IMR-90 (cell line): ENCODE measurements around the gene SEC11A.

ENCODE experiments used
- CHD1 ChIP-seq: IDR thresholded peaks from 2 replicates; pipeline ENCODE4 v1.6.1; 2012; ENCODE audit warnings: low read depth, low read length, improper control_type of control experiment
- CTCF ChIP-seq: conservative IDR thresholded peaks from 2 replicates; pipeline ENCODE4 v1.5.1; 2012; ENCODE audit warnings: mild to moderate bottlenecking, low read depth, low read length, improper control_type of control experiment
- MXI1 ChIP-seq: IDR thresholded peaks from 2 replicates; pipeline ENCODE4 v1.6.1; 2012; ENCODE audit warnings: low read depth, mild to moderate bottlenecking, low read length, moderate library complexity, borderline replicate concordance
- POLR2A ChIP-seq: IDR thresholded peaks from 2 replicates; pipeline ENCODE4 v1.6.1; 2012; ENCODE audit warnings: mild to moderate bottlenecking, low read depth, low read length
- RFX5 ChIP-seq: IDR thresholded peaks from 2 replicates; pipeline ENCODE4 v1.8.0; 2012; ENCODE audit warnings: low read depth, mild to moderate bottlenecking, low read length, moderate library complexity
- SMC3 ChIP-seq: fragments of 150-350 bp; IDR thresholded peaks from 2 replicates; pipeline ENCODE4 v1.6.1; 2016; ENCODE audit warnings: low read depth, mild to moderate bottlenecking, antibody characterized with exemption, low read length, moderate library complexity

GRCh38 chr15:84621358-84621979, 94.5 kb downstream of the SEC11A start:
- TF ChIP-seq CTCF (no peak), RFX5 (no peak), SMC3 (no peak), MXI1 (no peak), POLR2A (no peak), CHD1 (no peak)
